Calu3 (cell line): ENCODE data around the gene MUC6. TPM values are rescaled to one million over a fixed set of nuclear protein-coding genes. Genes with fewer than 3 reads are reported as not detected.

ENCODE experiments used
- BruUV-seq: library from RNA; stranded (reverse); fragments of 400-500 nt; replicated peaks from 2 replicates; lab custom pipeline; 2021; lab: Mats Ljungman, UMichigan
- CTCF ChIA-PET: fragments of 300-600 bp; sonication (Branson Sonifier 250); formaldehyde crosslinking; loops from one replicate; lab custom pipeline; 2022; ENCODE audit warnings: antibody characterized with exemption; lab: Charles Lee
- DNase-seq: peaks from one replicate; pipeline ENCODE4 v3.0.0; 2022
- H3K27ac Mint-ChIP-seq: one replicate; pipeline ENCODE4 v1.8.0; 2022; ENCODE audit warnings: mixed read lengths; ENCODE audit not compliant: unreplicated experiment
- H3K27me3 Mint-ChIP-seq: one replicate; pipeline ENCODE4 v1.8.0; 2022; ENCODE audit warnings: mixed read lengths; ENCODE audit not compliant: unreplicated experiment
- H3K36me3 Mint-ChIP-seq: one replicate; pipeline ENCODE4 v1.8.0; 2022; ENCODE audit warnings: mild to moderate bottlenecking, moderate library complexity, mixed read lengths; ENCODE audit not compliant: insufficient read depth, unreplicated experiment
- H3K4me1 Mint-ChIP-seq: one replicate; pipeline ENCODE4 v1.8.0; 2022; ENCODE audit warnings: mild to moderate bottlenecking, low read depth, mixed read lengths; ENCODE audit not compliant: unreplicated experiment
- H3K4me3 Mint-ChIP-seq: one replicate; pipeline ENCODE4 v1.8.0; 2022; ENCODE audit warnings: mild to moderate bottlenecking, low read depth, moderate library complexity, mixed read lengths; ENCODE audit not compliant: unreplicated experiment
- H3K9me3 Mint-ChIP-seq: one replicate; pipeline ENCODE4 v1.8.0; 2022; ENCODE audit warnings: low read depth, mixed read lengths; ENCODE audit not compliant: unreplicated experiment
- CTCF ChIP-seq: fragments of 200-600 bp; IDR thresholded peaks from one replicate; pipeline ENCODE4 v1.8.0; 2022; ENCODE audit warnings: antibody characterized with exemption; ENCODE audit not compliant: unreplicated experiment
- intact Hi-C: fragments of 100-400 bp; cut with micrococcal nuclease; formaldehyde crosslinking; loops from one replicate; pipeline ENCODE4 v1.10.0; 2022; ENCODE audit not compliant: unreplicated experiment
- total RNA-seq: library from RNA; stranded (reverse); gene quantifications from 2 replicates; pipeline ENCODE4 v1.2.3, GENCODE V29; 2022

The MUC6 gene
- total RNA-seq, 1 experiment from 2014 or later: 0.73 TPM

- peaks cover 24% of the 10 kb centered on the region for H3K36me3 Mint-ChIP-seq
- no peak overlapping the region for H3K27ac Mint-ChIP-seq
- peaks cover 2% of the 10 kb centered on the region for H3K9me3 Mint-ChIP-seq
- H3K27me3 Mint-ChIP-seq: no peaks in the 10 kb centered on the region
- TF ChIP-seq CTCF: no peak
- no peaks in the 10 kb centered on the region for H3K4me1 Mint-ChIP-seq
- CTCF ChIA-PET: no interaction called here
- DNase-seq: no peak
- no peak overlapping the region for H3K4me3 Mint-ChIP-seq
- no TSS peak for BruUV-seq
- intact Hi-C loops: no loop called here
These were observed 8.8 kb downstream of the MUC6 start for GRCh38 chr11:1027483-1028290.

GRCh38 chr11:1026641-1027482 is 9.7 kb downstream of the MUC6 start:
- H3K4me1 Mint-ChIP-seq: no peaks in the 10 kb centered on the region
- peaks cover 2% of the 10 kb centered on the region for H3K9me3 Mint-ChIP-seq
- intact Hi-C loops: no loop called here
- H3K27ac Mint-ChIP-seq: no peak overlapping the region
- peaks cover 20% of the 10 kb centered on the region for H3K36me3 Mint-ChIP-seq
- no peaks in the 10 kb centered on the region for H3K27me3 Mint-ChIP-seq
- DNase-seq: no peak
- no peak for TF ChIP-seq CTCF
- H3K4me3 Mint-ChIP-seq: no peak overlapping the region
- no TSS peak for BruUV-seq
- CTCF ChIA-PET: no interaction called here

- intact Hi-C loops: no loop called here
- Mint-ChIP-seq H3K36me3 (peaks cover 20% of the 10 kb centered on the region), H3K4me1 (no peaks in the 10 kb centered on the region), H3K9me3 (peaks cover 2% of the 10 kb centered on the region), H3K27me3 (no peaks in the 10 kb centered on the region), H3K27ac (no peak overlapping the region), H3K4me3 (no peak overlapping the region)
- no peak for DNase-seq
- TF ChIP-seq CTCF: no peak
- CTCF ChIA-PET: no interaction called here
- no TSS peak for BruUV-seq
These were observed 10.4 kb downstream of the MUC6 start for GRCh38 chr11:1026163-1026450.

- intact Hi-C loops: no loop called here
- Mint-ChIP-seq H3K4me3 (no peak overlapping the region), H3K36me3 (peaks cover 20% of the 10 kb centered on the region), H3K27me3 (no peaks in the 10 kb centered on the region), H3K4me1 (no peaks in the 10 kb centered on the region), H3K27ac (no peak overlapping the region), H3K9me3 (peaks cover 2% of the 10 kb centered on the region)
- no peak for DNase-seq
- CTCF ChIA-PET: no interaction called here
- BruUV-seq: no TSS peak
- TF ChIP-seq CTCF: no peak
These were observed 10.9 kb downstream of the MUC6 start for GRCh38 chr11:1025410-1026162.
